ENCODE measurements around the gene UGGT1.

DNA sequence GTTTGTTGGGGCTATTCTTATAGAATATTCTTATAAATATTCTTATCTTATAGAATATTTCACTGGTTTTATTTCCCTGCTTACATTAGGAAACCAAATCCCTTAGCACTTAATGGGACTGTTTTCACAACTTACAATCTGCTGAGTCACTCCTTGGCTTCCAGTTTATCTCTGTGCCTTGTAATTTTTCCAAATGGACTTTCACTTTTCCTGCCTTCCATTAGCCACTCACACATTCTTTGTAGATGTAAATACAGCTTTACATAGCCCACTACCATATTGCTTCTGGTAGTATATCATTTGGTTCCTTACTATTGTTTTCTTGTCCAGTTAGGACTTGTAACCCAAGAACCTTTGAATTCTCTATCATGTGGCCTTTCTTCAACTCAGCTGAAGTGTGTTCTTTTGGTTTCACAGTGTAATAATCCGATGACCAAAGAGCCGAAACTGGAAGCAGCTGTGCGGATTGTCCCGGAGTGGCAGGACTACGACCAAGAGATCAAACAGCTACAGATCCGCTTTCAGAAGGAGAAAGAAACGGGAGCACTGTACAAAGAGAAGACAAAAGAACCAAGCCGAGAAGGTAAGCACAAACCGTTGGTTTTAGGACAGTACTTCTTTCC, 96.1 kb downstream of the UGGT1 start:
- TF ChIP-seq, protein P1, sequence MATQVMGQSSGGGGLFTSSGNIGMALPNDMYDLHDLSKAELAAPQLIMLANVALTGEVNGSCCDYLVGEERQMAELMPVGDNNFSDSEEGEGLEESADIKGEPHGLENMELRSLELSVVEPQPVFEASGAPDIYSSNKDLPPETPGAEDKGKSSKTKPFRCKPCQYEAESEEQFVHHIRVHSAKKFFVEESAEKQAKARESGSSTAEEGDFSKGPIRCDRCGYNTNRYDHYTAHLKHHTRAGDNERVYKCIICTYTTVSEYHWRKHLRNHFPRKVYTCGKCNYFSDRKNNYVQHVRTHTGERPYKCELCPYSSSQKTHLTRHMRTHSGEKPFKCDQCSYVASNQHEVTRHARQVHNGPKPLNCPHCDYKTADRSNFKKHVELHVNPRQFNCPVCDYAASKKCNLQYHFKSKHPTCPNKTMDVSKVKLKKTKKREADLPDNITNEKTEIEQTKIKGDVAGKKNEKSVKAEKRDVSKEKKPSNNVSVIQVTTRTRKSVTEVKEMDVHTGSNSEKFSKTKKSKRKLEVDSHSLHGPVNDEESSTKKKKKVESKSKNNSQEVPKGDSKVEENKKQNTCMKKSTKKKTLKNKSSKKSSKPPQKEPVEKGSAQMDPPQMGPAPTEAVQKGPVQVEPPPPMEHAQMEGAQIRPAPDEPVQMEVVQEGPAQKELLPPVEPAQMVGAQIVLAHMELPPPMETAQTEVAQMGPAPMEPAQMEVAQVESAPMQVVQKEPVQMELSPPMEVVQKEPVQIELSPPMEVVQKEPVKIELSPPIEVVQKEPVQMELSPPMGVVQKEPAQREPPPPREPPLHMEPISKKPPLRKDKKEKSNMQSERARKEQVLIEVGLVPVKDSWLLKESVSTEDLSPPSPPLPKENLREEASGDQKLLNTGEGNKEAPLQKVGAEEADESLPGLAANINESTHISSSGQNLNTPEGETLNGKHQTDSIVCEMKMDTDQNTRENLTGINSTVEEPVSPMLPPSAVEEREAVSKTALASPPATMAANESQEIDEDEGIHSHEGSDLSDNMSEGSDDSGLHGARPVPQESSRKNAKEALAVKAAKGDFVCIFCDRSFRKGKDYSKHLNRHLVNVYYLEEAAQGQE (IDR thresholded peaks at IDR 0.05; ENCODE audit: unreplicated experiment) = no peak
- no peak for TF ChIP-seq CTCF (conservative IDR thresholded peaks at IDR 0.05; ENCODE audit: low read depth in 2 of 2)
- TF ChIP-seq CREB1 (CRISPR knock-in tag; IDR thresholded peaks at IDR 0.05; ENCODE audit: low read depth) = no peak
- no peak for TF ChIP-seq EZH2 (IDR thresholded peaks at IDR 0.05; ENCODE audit: low read depth, unreplicated experiment)
- TF ChIP-seq POLR2AphosphoS5 (IDR thresholded peaks at IDR 0.05; ENCODE audit: low read depth) = no peak
- TF ChIP-seq NANOG (IDR thresholded peaks at IDR 0.05; ENCODE audit: borderline replicate concordance) = no peak
- TF ChIP-seq ETS1 (IDR thresholded peaks at IDR 0.05) = no peak
